ENCODE data around the gene GM2A.

GM2A gene

DNA sequence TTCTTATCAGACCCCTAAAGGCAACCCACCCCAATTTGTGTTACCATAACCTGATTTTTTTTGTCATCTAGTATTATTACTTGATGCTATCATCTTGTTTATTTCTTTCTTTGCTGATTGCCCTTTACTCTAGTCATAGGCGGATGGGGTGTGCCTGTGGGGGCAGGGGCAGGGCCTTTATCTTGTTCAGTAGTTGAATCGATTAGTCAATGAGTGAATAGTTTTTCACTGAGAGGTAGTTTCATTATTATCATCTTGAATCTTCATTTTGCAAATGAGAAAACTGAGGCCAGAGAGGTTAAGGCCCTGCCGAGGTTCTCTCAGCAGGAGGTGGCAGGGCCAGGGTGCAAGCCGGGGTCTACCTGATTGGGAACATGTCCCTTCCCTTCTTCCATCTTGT is 9.4 kb upstream of the GM2A start:
- no peak for DNase-seq
- no peaks in the 10 kb centered on the region for H3K4me1 ChIP-seq

DNA sequence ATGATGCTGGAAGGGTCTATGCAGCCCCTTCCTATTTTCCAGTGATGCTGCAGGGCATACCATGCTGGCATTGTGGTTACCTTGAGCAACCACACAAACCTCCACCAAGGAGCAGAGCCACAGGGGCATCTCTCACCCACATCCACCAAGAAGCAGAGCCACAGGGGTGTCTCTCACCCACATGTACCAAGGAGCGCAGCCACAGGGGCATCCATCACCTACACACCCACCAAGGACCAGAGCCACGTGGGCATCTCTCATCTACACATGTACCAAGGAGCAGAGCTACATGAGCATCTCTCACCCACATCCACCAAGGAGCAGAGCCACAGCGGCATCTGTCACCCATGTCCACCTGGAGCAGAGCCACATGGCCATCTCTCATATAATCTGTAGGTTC is 8.8 kb upstream of the GM2A start:
- no peak for DNase-seq
- no peaks in the 10 kb centered on the region for H3K27me3 ChIP-seq
- H3K4me1 ChIP-seq, result no peaks in the 10 kb centered on the region
- no peaks in the 10 kb centered on the region for H3K9me3 ChIP-seq
- H3K36me3 ChIP-seq, result no peaks in the 10 kb centered on the region
- no peak overlapping the region for H3K4me3 ChIP-seq (ENCODE audit: low read depth, low read length)
- TF ChIP-seq, protein P1, sequence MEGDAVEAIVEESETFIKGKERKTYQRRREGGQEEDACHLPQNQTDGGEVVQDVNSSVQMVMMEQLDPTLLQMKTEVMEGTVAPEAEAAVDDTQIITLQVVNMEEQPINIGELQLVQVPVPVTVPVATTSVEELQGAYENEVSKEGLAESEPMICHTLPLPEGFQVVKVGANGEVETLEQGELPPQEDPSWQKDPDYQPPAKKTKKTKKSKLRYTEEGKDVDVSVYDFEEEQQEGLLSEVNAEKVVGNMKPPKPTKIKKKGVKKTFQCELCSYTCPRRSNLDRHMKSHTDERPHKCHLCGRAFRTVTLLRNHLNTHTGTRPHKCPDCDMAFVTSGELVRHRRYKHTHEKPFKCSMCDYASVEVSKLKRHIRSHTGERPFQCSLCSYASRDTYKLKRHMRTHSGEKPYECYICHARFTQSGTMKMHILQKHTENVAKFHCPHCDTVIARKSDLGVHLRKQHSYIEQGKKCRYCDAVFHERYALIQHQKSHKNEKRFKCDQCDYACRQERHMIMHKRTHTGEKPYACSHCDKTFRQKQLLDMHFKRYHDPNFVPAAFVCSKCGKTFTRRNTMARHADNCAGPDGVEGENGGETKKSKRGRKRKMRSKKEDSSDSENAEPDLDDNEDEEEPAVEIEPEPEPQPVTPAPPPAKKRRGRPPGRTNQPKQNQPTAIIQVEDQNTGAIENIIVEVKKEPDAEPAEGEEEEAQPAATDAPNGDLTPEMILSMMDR (IDR thresholded peaks at IDR 0.05; ENCODE audit: low read depth, low read length), result no peak

More for the DNA sequence above, 9.4 kb upstream of the GM2A start:
- no peaks in the 10 kb centered on the region for H3K9me3 ChIP-seq
- no peaks in the 10 kb centered on the region for H3K27me3 ChIP-seq
- TF ChIP-seq, protein P1 (IDR thresholded peaks at IDR 0.05; ENCODE audit: low read depth, low read length), result no peak
- H3K36me3 ChIP-seq, result no peaks in the 10 kb centered on the region
- H3K4me3 ChIP-seq (ENCODE audit: low read depth, low read length), result no peak overlapping the region

DNA sequence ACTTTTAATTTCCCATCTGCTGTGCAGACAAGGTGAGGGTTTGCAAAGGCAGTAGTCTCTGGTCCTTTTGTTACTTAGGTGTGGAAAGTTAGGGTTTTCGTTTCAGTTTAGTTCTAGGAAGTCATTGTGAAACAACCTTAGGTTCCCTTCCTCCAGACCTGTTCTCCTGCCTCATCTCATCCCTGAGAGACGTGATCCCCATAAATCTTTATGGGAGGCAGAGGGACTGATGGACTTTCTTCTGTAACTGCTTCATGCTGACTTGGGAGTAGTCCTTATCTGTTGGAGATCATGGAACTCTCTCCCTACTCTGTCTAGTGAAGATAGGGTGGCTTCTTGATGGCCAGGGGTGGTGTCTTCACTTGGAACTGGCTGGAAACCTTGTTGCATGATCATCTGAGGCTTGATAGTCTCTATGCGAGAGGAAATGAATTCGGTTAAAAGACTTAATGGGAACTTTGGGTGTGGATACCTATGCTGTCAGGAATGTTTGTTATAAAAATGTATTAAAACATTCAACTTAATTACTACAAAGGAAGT is 7.2 kb upstream of the GM2A start:
- H3K9me3 ChIP-seq, result no peaks in the 10 kb centered on the region
- no peak overlapping the region for H3K4me3 ChIP-seq (ENCODE audit: low read depth, low read length)
- TF ChIP-seq, protein P1 (IDR thresholded peaks at IDR 0.05; ENCODE audit: low read depth, low read length), result no peak
- no peaks in the 10 kb centered on the region for H3K27me3 ChIP-seq
- no peaks in the 10 kb centered on the region for H3K4me1 ChIP-seq
- DNase-seq, result no peak
- no peaks in the 10 kb centered on the region for H3K36me3 ChIP-seq

DNA sequence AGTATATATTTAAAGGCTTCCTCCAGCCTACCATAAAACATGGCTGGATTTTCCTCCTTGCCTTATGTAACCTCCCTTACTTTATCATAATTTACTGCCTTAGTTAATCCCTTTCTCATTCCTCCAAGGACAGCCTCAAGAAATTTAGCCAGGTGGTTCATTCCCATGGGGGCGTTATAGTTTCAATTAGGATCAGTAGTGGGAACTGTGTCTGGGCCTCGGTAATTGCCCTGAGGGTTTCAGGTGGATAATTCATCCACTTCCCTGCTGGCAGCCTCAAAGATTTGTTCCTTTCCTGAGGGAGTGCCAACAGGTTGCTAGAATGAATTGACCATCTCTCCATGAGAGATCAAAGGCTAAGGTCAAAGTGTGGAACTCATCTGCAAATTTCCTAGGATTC is 4.3 kb upstream of the GM2A start:
- no peaks in the 10 kb centered on the region for H3K4me1 ChIP-seq
- H3K4me3 ChIP-seq (ENCODE audit: low read depth, low read length), result no peak overlapping the region
- no peaks in the 10 kb centered on the region for H3K36me3 ChIP-seq
- TF ChIP-seq, protein P1 (IDR thresholded peaks at IDR 0.05; ENCODE audit: low read depth, low read length), result no peak
- H3K9me3 ChIP-seq, result no peaks in the 10 kb centered on the region
- DNase-seq, result no peak
- no peaks in the 10 kb centered on the region for H3K27me3 ChIP-seq

DNA sequence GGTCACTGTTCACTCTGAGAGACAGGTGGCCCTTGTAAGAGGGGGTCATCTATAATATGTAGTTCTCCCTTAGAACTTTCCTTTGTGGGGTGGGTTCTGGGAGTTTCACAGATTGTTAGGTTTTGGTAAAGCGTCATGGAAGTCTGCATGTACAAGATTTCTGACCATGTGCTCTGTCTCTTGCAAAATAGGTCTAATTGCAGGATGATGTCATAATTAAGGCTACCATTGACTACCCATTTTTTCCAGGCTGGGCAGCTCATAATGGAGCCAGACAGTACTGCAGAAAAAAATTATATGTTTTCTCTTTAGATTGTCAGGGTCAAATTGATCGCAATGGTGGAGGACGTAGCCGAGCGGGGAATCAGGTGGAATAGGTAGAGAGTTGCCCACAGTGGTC is 3.7 kb upstream of the GM2A start:
- Histone ChIP-seq H3K4me1 (no peaks in the 10 kb centered on the region), H3K9me3 (no peaks in the 10 kb centered on the region), H3K36me3 (no peaks in the 10 kb centered on the region), H3K4me3 (ENCODE audit: low read depth, low read length) (no peak overlapping the region), H3K27me3 (no peaks in the 10 kb centered on the region)
- DNase-seq, result no peak
- TF ChIP-seq, protein P1 (IDR thresholded peaks at IDR 0.05; ENCODE audit: low read depth, low read length), result no peak

DNA sequence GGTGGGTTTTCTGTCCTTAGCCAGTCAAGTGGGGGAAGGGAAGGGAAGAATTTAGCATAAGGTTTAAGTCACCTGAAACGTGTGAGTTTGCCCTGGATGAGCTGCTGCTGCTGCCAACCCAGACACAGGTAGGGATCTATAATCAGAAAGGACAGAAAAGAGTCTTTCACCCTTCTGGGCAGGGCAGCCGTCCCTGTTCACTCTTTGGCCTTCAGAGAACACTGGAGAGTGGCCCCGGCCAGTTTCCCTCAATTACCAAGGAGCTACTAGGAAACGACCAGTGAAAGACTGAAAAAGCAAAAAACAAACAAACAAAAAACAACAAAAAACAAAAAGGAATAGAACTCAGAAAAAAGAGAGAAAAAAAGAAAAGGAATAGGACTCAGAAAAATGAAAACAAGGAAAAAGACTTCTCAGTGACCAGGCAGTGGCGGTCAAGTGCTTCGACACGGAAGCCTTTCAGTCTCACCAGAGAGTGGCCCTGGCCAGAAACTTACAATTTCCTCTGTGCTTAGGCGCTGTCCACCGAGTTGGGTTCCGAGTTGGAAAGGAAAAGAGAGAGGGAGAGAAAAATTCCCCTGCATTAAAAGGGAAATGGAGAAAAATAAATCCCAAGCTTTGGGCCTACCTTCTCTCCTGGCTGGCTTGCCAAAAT is 2.5 kb upstream of the GM2A start:
- Histone ChIP-seq H3K36me3 (no peaks in the 10 kb centered on the region), H3K27me3 (no peaks in the 10 kb centered on the region), H3K4me1 (no peaks in the 10 kb centered on the region), H3K9me3 (no peaks in the 10 kb centered on the region), H3K4me3 (ENCODE audit: low read depth, low read length) (no peak overlapping the region)
- no peak for DNase-seq
- TF ChIP-seq, protein P1 (IDR thresholded peaks at IDR 0.05; ENCODE audit: low read depth, low read length), result no peak
